ENCODE results near the gene PPM1N.

PPM1N gene

DNA sequence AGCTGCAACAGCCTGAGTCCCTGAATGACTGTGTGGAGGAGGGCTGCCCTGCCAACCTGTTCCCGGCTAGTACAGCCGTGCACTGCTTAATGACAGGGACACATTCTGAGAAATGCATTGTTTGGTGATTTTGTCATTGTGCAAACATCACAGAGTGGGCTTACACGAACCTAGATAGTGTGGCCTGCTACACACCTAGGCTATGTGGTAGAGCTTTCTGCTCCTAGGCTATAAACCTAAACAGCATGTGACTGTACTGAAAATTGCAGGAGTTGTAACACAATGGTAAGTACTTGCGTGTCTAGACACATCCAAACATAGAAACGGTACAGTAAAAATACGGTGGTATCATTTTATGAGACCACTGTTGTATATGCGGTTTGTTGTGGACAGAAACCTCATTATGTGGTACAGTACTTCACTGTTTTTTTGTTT lies 44.0 kb downstream of the PPM1N start:
- no peak for DNase-seq

DNA sequence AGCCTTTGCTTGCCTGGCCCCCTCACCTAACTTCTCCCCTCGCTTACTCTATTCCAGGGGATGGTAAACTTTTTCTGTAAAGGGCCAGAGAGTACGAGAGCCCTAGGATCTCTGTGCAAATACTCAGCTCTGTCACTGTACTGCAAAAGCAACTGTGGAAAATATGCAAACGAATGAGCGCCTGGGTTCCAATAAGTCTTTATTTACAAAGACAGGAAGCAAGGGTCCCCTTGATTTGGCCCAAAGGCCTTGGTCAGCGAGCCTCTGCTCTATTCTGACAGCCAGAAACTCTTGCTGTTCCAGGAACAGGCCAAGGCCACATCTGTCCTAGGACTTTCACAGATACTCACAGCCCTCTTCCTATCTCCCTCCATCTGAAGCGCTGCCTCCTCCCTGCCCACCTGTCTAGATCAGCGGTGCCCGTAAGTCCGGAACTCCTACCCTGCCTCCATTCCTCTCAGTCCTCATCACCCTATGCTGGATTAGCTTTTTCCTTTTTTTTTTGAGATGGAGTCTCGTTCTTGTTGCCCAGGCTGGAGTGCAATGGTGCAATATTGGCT lies 49.0 kb downstream of the PPM1N start:
- DNase-seq: no peak

DNA sequence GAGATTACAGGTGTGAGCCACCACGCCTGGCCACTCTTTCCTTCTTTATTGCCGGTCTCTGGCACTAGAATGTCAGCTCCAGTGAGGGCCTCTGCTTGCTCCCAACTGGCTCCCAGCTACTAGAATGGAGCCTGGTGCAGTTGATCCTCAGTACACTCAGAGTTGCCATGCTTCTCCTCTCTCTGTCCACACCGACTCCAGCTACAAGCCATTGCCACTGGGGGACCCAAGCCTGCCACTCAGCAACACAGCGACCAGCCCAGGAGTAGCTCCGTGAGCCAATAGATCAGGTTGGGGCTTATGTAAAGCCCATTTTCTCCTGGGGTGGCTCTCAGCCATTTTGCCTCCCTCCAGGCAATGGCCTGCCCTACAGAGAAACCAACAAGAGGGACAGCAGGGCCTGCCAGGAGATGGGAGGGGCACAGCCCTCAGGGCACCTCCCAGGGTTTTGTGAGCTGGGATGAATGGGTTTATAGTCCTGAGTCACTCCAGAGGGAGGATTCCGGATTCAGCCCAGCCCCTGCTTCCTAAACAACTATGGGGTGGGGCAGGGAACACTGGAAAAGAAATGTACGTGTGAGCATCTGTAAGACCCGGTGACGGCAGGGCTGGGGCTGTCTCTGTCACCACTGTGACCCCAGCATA lies 49.8 kb downstream of the PPM1N start:
- no peak for DNase-seq
